Stomach (tissue), 9 donors: ENCODE measurements around the gene KCNT2. TPM values are rescaled to one million over a fixed set of nuclear protein-coding genes. Genes with fewer than 3 reads are reported as not detected.
A peak's percentile ranks its signal among the peaks of the same experiment; 100 is the strongest.

Experiments used
- DNase-seq, 2 donors: peaks; one replicate each; pipeline versions ENCODE4 v3.0.0 to v3.0.0-alpha.2; 2013 to 2019
- H3K27ac ChIP-seq, 5 donors: fragments of 200-600 bp in 4 of 5; sonication (generic) in 4 of 5; one replicate each; pipeline ENCODE4 v1.5.1; 2013 to 2019; ENCODE audit warnings: mild to moderate bottlenecking in 1 of 5, moderate library complexity in 1 of 5
- H3K27me3 ChIP-seq, 3 donors: fragments of 200-600 bp; sonication (generic); one replicate each; pipeline ENCODE4 v1.5.1; 2017 to 2019; ENCODE audit warnings: mixed run types in 1 of 3
- H3K36me3 ChIP-seq, 4 donors: fragments of 200-600 bp; sonication (generic); 1 replicate in 3 of 4; 2 replicates in 1 of 4; pipeline ENCODE4 v1.5.1; 2016 to 2019
- H3K4me1 ChIP-seq, 4 donors: fragments of 200-600 bp; sonication (generic); one replicate each; pipeline ENCODE4 v1.5.1; 2016 to 2019
- H3K4me3 ChIP-seq, 4 donors: fragments of 200-600 bp; sonication (generic) in 3 of 4; one replicate each; pipeline ENCODE4 v1.5.1; 2016 to 2019; ENCODE audit warnings: mild to moderate bottlenecking in 1 of 4
- H3K9me3 ChIP-seq, 4 donors: fragments of 200-600 bp; sonication (generic); one replicate each; pipeline ENCODE4 v1.5.1; 2016 to 2019
- EP300 ChIP-seq: sonication (generic); formaldehyde crosslinking; IDR thresholded peaks from one replicate; pipeline ENCODE4 v1.6.1; 2017; ENCODE audit warnings: antibody characterized with exemption
- POLR2A ChIP-seq, 4 donors: fragments of 450-650 bp; IDR thresholded peaks; one replicate each; pipeline ENCODE4 v1.6.1; 2016; ENCODE audit warnings: antibody characterized with exemption in 4 of 4, control low read depth in 2 of 4, mild to moderate bottlenecking in 1 of 4, moderate library complexity in 1 of 4
- POLR2AphosphoS5 ChIP-seq, 3 donors: sonication (generic); formaldehyde crosslinking; IDR thresholded peaks; one replicate each; pipeline ENCODE4 v1.6.1; 2016; ENCODE audit warnings: antibody characterized with exemption in 3 of 3
- WGBS, 5 donors: extraction: QIAGEN DNeasy Blood & Tissue Kit in 3 of 5; methylation state at CpG; one replicate each; pipeline versions ENCODE4 v1.1.5 to v1.1.7; 2013 to 2018; 5-methylcytosine and 5-hydroxymethylcytosine counted together
- intact Hi-C: fragments of 100-400 bp; cut with DNase I; formaldehyde crosslinking; loops from one replicate; pipeline ENCODE4 v1.15.1; 2023; ENCODE audit warnings: low total_unique reads
- polyA plus RNA-seq, 3 donors: library from polyadenylated mRNA; stranded (reverse); fragments of 200-250 nt; gene quantifications; one replicate each; pipeline ENCODE4 v1.2.3, GENCODE V29; 2013
- total RNA-seq, 5 donors: library from RNA; depleted of rRNA; stranded (reverse); fragments of >200 nt; gene quantifications; one replicate each; pipeline versions ENCODE4 v1.1.0 to v1.2.3, GENCODE V29; 2014 to 2016
- TF ChIP-seq, protein P1 (sequence below), 7 experiments: fragments of 450-650 bp in 4 of 7; fragments of 200-600 bp in 3 of 7; sonication (generic) in 3 of 7; IDR thresholded peaks; one replicate each; pipeline ENCODE4 v1.5.1; 2016 to 2019; ENCODE audit warnings: antibody characterized with exemption in 7 of 7, control low read depth in 2 of 7, mild to moderate bottlenecking in 1 of 7
- donor health status: healthy with polysubstance abuse.
- donor health status: Bipolar disorder and iron deficiency.
- donor health status: healthy.

The KCNT2 gene
- total and polyA plus RNA-seq, 8 donors: 0.29 to 32.3 (median 0.93) TPM

DNA sequence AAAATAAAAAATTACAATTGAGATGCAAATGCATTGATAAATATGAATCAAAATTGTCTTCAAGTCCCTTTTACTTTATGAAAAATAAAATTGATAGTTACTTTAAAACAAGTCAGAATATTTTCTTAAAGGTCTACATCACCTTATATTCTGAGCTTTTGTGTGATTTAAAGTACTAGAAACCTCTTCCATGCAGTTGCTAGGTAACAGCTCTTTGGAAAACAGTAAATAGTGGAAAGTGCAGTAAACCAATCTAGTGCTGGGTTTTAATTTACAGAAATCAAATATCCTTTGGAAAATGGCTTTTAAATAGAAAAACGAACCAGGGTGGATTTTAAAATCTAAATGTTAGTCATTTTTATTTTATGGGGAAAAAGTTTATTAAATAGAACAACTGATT lies 227.9 kb downstream of the KCNT2 start:
- no peaks in the 10 kb centered on the region for H3K4me1 ChIP-seq
- peak in 1 of 2 donors; percentile 48 for DNase-seq
- WGBS, 5 donors: 5 to 18% (median 13%) methylated on average over 1 of the region's 1 CpG
- no peak overlapping the region for H3K4me3 ChIP-seq
- no peaks in the 10 kb centered on the region for H3K27me3 ChIP-seq
- H3K9me3 ChIP-seq: no peaks in the 10 kb centered on the region
- H3K36me3 ChIP-seq: no peaks in the 10 kb centered on the region
- intact Hi-C loops: no loop called here
- TF ChIP-seq, protein P1, sequence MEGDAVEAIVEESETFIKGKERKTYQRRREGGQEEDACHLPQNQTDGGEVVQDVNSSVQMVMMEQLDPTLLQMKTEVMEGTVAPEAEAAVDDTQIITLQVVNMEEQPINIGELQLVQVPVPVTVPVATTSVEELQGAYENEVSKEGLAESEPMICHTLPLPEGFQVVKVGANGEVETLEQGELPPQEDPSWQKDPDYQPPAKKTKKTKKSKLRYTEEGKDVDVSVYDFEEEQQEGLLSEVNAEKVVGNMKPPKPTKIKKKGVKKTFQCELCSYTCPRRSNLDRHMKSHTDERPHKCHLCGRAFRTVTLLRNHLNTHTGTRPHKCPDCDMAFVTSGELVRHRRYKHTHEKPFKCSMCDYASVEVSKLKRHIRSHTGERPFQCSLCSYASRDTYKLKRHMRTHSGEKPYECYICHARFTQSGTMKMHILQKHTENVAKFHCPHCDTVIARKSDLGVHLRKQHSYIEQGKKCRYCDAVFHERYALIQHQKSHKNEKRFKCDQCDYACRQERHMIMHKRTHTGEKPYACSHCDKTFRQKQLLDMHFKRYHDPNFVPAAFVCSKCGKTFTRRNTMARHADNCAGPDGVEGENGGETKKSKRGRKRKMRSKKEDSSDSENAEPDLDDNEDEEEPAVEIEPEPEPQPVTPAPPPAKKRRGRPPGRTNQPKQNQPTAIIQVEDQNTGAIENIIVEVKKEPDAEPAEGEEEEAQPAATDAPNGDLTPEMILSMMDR (IDR thresholded peaks at IDR 0.05): no peak
- no peak for TF ChIP-seq POLR2AphosphoS5 (IDR thresholded peaks at IDR 0.05)
- TF ChIP-seq POLR2A (IDR thresholded peaks at IDR 0.05): no peak
- TF ChIP-seq EP300: no peak
- no peak overlapping the region for H3K27ac ChIP-seq

DNA sequence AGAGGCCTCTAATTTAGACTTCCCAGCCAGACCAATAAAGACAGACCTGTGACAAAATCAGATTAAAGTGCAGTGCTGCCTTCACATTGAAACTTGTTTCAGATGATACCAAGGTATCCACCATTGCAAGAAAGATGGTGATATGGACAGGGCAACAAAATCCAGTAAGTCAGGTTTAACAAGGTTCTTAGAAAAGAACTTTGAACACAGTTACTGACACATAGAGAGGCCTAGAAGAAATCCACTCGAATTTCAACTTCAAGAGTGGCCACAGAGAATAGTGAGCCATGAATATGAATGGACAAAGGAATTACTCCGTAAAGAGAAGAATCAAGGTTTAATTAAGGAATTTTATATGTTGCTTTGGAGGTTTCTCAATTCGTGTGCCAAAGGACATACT lies 230.4 kb downstream of the KCNT2 start:
- H3K4me1 ChIP-seq: no peaks in the 10 kb centered on the region
- no peaks in the 10 kb centered on the region for H3K27me3 ChIP-seq
- H3K4me3 ChIP-seq: no peak overlapping the region
- no peak overlapping the region for H3K27ac ChIP-seq
- TF ChIP-seq POLR2A (IDR thresholded peaks at IDR 0.05) (no peak), EP300 (no peak)
- 56 to 64% (median 63%) methylated on average over 3 of the region's 3 CpGs for WGBS, 5 donors
- intact Hi-C loops: no loop called here
- DNase-seq: no peak
- no peaks in the 10 kb centered on the region for H3K36me3 ChIP-seq
- no peaks in the 10 kb centered on the region for H3K9me3 ChIP-seq

DNA sequence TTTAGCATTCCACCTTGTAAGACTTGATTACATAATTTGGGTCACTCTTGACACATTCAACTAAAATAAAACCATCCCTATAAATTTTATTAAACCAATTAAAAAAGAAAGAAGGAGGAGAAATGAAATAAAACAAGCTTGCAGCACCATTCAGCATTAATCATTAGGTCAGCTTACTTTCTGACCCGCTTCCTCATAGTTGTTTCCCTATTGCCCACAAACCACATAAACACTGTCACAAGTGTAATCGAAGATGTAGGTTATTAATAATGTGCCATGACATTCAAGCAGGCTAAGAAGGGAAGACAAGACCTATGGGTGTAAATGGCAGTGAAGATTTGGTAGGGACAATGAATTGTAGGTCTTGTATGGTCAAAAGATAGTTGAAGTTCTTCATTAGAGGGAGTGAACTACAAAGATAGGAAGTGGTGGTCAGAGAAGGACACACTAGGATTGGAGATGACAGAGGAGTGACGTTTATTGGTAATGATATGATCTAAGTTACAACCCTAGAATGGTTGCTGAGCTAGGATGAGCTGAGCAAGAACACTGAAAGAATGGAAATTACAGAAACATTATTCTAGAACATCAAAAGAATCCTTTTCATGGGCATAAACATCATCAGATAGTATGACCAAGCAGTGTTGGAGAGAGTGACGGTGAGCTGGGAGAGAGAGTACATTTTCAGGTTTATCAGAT lies 231.5 kb downstream of the KCNT2 start:
- Histone ChIP-seq H3K4me3 (no peak overlapping the region), H3K27ac (no peak overlapping the region), H3K27me3 (no peaks in the 10 kb centered on the region), H3K4me1 (no peaks in the 10 kb centered on the region), H3K36me3 (no peaks in the 10 kb centered on the region), H3K9me3 (no peaks in the 10 kb centered on the region)
- no peak for DNase-seq
- WGBS, 5 donors: 69 to 77% (median 71%) methylated on average over 4 of the region's 4 CpGs
- no peak for TF ChIP-seq EP300
- TF ChIP-seq, protein P1 (IDR thresholded peaks at IDR 0.05): no peak
- no peak for TF ChIP-seq POLR2A (IDR thresholded peaks at IDR 0.05)
- TF ChIP-seq POLR2AphosphoS5 (IDR thresholded peaks at IDR 0.05): no peak
- intact Hi-C loops: no loop called here

DNA sequence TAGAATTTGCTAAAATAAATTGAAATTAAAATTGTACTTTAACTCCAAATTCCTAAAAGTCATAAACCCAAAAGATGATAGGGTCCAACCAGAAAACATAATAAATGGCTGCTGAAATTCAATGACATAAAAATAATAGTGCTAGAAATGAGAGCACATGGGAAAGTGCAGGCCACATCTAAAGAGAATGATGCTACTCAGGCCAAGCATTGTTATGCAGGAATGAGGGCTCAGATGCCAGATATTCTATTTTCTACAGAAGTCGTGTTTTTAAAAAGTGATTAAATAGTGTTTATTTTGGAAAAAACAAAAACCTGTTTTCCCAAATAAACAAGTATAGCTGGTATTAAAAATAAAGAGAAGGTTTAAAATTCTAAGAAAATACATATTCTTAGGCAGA lies 234.4 kb downstream of the KCNT2 start:
- no peak for DNase-seq
- TF ChIP-seq, protein P1 (IDR thresholded peaks at IDR 0.05): no peak
- TF ChIP-seq POLR2AphosphoS5 (IDR thresholded peaks at IDR 0.05): no peak
- TF ChIP-seq EP300: no peak
- no peak for TF ChIP-seq POLR2A (IDR thresholded peaks at IDR 0.05)
- H3K36me3 ChIP-seq: no peaks in the 10 kb centered on the region
- no peaks in the 10 kb centered on the region for H3K9me3 ChIP-seq
- intact Hi-C loops: no loop called here
- H3K27me3 ChIP-seq: no peaks in the 10 kb centered on the region
- H3K27ac ChIP-seq: no peak overlapping the region
- no peak overlapping the region for H3K4me3 ChIP-seq
- no peaks in the 10 kb centered on the region for H3K4me1 ChIP-seq
- WGBS, 5 donors: 30 to 56% (median 46%) methylated on average over 1 of the region's 1 CpG

DNA sequence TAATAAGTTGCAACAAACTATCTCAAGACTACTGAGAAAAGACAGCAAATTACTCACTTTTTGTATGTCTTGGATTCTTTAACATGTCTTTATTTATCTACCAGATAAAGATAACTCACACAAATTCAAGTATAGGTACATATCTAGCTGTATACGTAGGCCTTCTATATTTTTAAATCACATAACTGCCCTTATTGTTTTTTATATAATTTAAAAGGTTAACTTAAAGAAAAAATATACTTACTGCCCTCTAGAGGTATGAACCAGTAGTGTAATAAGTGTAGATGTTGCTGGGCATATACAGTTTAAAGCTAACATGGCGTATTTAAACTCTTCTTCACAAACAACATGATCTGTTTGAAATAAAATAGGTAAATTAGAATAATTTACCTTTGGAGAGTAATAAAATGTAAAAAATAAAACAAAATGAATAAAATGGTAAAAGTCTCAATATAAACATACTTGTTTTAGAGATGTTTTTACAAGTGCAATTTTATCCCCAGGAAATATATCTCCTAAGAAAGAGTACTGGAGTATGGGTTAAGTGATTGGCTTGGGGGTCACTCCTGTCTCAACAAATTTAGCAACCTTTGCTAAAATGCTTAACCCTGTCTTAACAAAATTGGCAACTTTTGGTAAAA lies 235.2 kb downstream of the KCNT2 start:
- Histone ChIP-seq H3K27me3 (no peaks in the 10 kb centered on the region), H3K36me3 (no peaks in the 10 kb centered on the region), H3K9me3 (no peaks in the 10 kb centered on the region), H3K4me3 (no peak overlapping the region), H3K27ac (no peak overlapping the region), H3K4me1 (no peaks in the 10 kb centered on the region)
- TF ChIP-seq EP300 (no peak), POLR2AphosphoS5 (IDR thresholded peaks at IDR 0.05) (no peak), POLR2A (IDR thresholded peaks at IDR 0.05) (no peak)
- TF ChIP-seq, protein P1 (IDR thresholded peaks at IDR 0.05): peak in 3 of 7 experiments; percentile 17 to 47 (median 47)
- DNase-seq: peak in 1 of 2 donors; percentile 32
- 30 to 50% (median 37%) methylated on average over 2 of the region's 2 CpGs for WGBS, 5 donors
- intact Hi-C loops: no loop called here
